ENCODE data around the gene TUBB1. TPM values are rescaled to one million over a fixed set of nuclear protein-coding genes. Genes with fewer than 3 reads are reported as not detected.
"Not testable (repeated sequence)": the region's sequence is repeated elsewhere in the genome, so short reads cannot be mapped to it uniquely, and the experiment has no call there.

Gene TUBB1
- total RNA-seq, 8 experiments from 2014 or later = 0.57 to 3.4 (median 0.79) TPM

DNA sequence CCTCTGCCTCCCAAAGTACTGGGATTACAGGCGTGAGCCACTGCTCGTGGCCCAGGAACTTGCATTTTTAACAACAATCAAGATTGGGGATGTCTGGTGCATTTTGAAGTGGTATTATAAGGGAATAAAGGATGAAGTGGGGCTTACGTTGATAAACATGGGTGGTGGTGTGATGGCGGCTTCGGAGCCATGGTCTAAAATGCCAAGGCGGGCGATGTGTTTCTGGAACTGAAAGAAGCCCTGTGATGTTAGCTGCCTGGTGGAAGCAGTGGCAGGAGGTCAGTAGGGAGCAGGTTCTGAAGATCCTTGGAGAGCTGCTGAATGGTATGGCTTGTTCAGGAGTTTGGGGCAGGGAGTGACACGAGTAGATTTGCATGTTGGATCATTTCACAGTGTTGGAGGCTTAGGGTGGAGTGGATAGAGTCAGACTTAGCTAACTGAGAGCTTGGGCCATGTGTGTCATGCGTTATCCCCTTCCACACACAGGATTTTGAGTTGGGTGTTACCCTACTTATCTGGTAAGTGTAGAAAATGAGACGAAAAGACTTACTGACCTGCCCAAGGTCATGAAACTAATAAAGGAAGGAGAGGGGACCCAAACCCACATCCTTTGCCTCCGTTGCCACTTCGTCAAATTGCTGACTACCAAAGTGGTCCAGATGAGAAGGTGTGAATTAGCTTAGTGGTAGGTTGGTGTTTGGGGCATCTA, 36.7 kb upstream of the TUBB1 start:
- in situ Hi-C loops (cut with MboI; ENCODE audit: low pct_unique_long_range_greater_than_20kb in 2 of 9, low sequenced_read_pairs in 9 of 9, unreplicated experiment in 9 of 9) = no loop called here

DNA sequence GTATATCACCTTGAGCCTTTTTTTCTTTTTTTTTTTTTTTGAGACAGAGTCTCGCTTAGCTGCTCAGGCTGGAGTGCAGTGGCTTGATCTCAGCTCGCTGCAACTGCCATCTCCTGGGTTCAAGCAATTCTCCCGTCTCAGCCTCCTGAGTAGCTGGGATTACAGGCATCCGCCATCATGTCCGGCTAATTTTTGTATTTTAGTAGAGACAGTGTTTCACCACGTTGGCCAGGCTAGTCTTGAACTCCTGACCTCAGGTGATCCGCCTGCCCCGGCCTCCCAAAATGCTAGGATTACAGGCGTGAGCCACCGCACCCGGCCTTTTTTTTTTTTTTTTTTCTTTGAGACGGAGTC, 36.1 kb upstream of the TUBB1 start:
- in situ Hi-C loops (cut with MboI; ENCODE audit: low pct_unique_long_range_greater_than_20kb in 2 of 9, low sequenced_read_pairs in 9 of 9, unreplicated experiment in 9 of 9) = not testable (repeated sequence)

More for the DNA sequence above, 36.7 kb upstream of the TUBB1 start:
- peaks cover 15 to 17% of the 10 kb centered on the region in 2 donors for H3K4me1 ChIP-seq (replicated peaks in 1 of 2)
- WGBS, 10 experiments = 17 to 100% (median 91%) methylated on average over 1 to 10 of the region's 12 CpGs; no CpG with 5 or more reads in 2 of the 10 experiments
- no peak overlapping the region for H3K27ac ChIP-seq
- ATAC-seq (replicated peaks in 6 of 8) = peak in 2 of 8 experiments; percentile 47 to 67
- H3K4me3 ChIP-seq = peak overlapping the region in 4 of 5 donors; percentile 86 to 100 (median 94)

DNA sequence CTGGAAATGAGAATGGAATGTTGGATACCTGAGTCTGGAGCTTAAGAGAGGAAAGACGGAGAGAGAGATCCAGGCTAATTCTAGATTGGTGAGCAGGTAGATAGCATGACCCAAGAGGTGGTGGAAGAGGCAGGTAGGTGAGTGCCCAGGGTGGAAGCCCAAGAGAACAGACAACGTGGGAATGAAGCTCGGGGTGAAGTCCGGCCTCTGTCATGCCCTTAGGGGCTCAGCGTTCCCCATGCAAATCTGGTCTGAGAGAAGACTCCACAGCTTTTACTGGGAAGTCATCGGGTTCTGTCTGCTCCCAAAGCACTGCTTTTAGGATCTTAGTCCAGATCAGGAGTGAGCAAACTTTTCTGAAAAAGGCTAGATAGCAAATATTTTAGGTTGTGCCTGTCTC, 34.5 kb upstream of the TUBB1 start:
- Histone ChIP-seq H3K4me1 (replicated peaks in 1 of 2) (peaks cover 15 to 17% of the 10 kb centered on the region in 2 donors), H3K27ac (no peak overlapping the region), H3K4me3 (no peak overlapping the region)
- WGBS, 10 experiments = 67 to 100% (median 81%) methylated on average over 1 to 5 of the region's 6 CpGs; no CpG with 5 or more reads in 3 of the 10 experiments
- in situ Hi-C loops (cut with MboI; ENCODE audit: low pct_unique_long_range_greater_than_20kb in 2 of 9, low sequenced_read_pairs in 9 of 9, unreplicated experiment in 9 of 9) = no loop called here
- no peak for ATAC-seq (replicated peaks in 6 of 8)

More for the DNA sequence above, 36.1 kb upstream of the TUBB1 start:
- H3K4me1 ChIP-seq (replicated peaks in 1 of 2) = peaks cover 15 to 17% of the 10 kb centered on the region in 2 donors
- not testable (repeated sequence) for H3K27ac ChIP-seq; H3K4me3 ChIP-seq; ATAC-seq (replicated peaks in 6 of 8)
- WGBS, 10 experiments = 67 to 100% (median 97%) methylated on average over 1 to 9 of the region's 12 CpGs; no CpG with 5 or more reads in 2 of the 10 experiments

- 13 to 100% (median 80%) methylated on average over 3 to 5 of the region's 5 CpGs; no CpG with 5 or more reads in 2 of the 10 experiments for WGBS, 10 experiments
Observed at GRCh38 chr20:58985656-58986055, 33.6 kb upstream of the TUBB1 start.

GRCh38 chr20:58986286-58986967, 32.8 kb upstream of the TUBB1 start:
- Histone ChIP-seq H3K4me1 (replicated peaks in 1 of 2) (peaks cover 15 to 21% of the 10 kb centered on the region in 2 donors), H3K27ac (no peak overlapping the region), H3K4me3 (no peak overlapping the region)
- ATAC-seq (replicated peaks in 6 of 8) = no peak
- in situ Hi-C loops (cut with MboI; ENCODE audit: low pct_unique_long_range_greater_than_20kb in 2 of 9, low sequenced_read_pairs in 9 of 9, unreplicated experiment in 9 of 9) = no loop called here
- 60 to 100% (median 97%) methylated on average over 1 to 6 of the region's 9 CpGs for WGBS, 10 experiments

More at GRCh38 chr20:58985656-58986055, 33.6 kb upstream of the TUBB1 start:
- H3K4me1 ChIP-seq (replicated peaks in 1 of 2) = peaks cover 15 to 17% of the 10 kb centered on the region in 2 donors
- in situ Hi-C loops (cut with MboI; ENCODE audit: low pct_unique_long_range_greater_than_20kb in 2 of 9, low sequenced_read_pairs in 9 of 9, unreplicated experiment in 9 of 9) = no loop called here
- no peak for ATAC-seq (replicated peaks in 6 of 8)
- H3K27ac ChIP-seq = no peak overlapping the region
- no peak overlapping the region for H3K4me3 ChIP-seq

DNA sequence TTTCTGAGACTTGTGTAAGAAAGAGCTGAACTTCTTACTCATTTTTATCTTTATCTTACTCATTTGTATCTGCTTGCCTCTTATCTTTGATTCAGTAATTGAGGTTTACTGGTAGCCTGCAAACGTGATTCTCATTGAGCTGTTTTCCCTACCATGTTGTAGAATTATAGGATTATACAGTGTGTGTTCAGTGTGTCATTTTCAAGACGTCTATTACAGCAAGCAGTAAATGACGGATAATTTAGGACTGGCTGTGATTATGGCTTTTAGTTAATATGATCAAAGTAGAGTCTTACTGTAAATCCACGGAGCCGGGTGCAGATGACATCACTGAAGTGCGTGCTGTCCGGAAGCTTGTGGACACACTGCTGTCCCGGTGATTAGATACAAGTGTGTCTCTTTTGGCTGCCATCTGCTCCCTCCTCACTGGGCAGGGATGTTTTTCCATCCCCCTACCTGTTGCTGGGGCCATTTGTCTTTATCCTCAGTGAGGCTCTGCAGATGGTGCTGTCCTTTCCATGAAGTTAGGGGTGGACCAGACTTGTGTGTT, 32.2 kb upstream of the TUBB1 start:
- H3K27ac ChIP-seq = no peak overlapping the region
- no peak overlapping the region for H3K4me3 ChIP-seq
- ATAC-seq (replicated peaks in 6 of 8) = peak in 3 of 8 experiments; percentile 23 to 89 (median 44)
- in situ Hi-C loops (cut with MboI; ENCODE audit: low pct_unique_long_range_greater_than_20kb in 2 of 9, low sequenced_read_pairs in 9 of 9, unreplicated experiment in 9 of 9) = no loop called here
- 37 to 100% (median 88%) methylated on average over 1 to 5 of the region's 8 CpGs; no CpG with 5 or more reads in 2 of the 10 experiments for WGBS, 10 experiments
- H3K4me1 ChIP-seq (replicated peaks in 1 of 2) = peaks cover 14 to 21% of the 10 kb centered on the region in 2 donors

GRCh38 chr20:58987790-58988564, 31.3 kb upstream of the TUBB1 start:
- in situ Hi-C loops (cut with MboI; ENCODE audit: low pct_unique_long_range_greater_than_20kb in 2 of 9, low sequenced_read_pairs in 9 of 9, unreplicated experiment in 9 of 9) = no loop called here
- 50 to 100% (median 97%) methylated on average over 2 to 7 of the region's 9 CpGs; no CpG with 5 or more reads in 3 of the 10 experiments for WGBS, 10 experiments
- Histone ChIP-seq H3K4me1 (replicated peaks in 1 of 2) (peaks cover 6 to 13% of the 10 kb centered on the region in 2 donors), H3K27ac (no peak overlapping the region), H3K4me3 (no peak overlapping the region)
- no peak for ATAC-seq (replicated peaks in 6 of 8)

DNA sequence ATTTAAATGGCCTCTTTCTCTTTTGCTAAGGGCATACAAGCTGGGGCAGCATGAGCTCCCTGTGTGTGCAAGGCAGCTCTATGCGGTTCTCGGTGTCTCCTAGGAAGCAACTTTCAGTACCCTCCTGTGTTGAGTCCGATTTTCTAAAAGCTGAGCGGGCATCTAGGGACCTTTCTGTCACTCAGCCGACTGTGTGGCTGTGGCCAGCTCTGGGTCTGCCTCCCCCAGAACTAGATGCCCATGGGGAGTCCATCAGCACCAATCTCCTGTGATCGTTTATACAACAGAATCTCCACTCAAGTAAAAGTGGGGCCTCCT, 30.7 kb upstream of the TUBB1 start:
- ATAC-seq (replicated peaks in 6 of 8) = no peak
- WGBS, 10 experiments = 83 to 100% (median 97%) methylated on average over 2 to 5 of the region's 6 CpGs; no CpG with 5 or more reads in 3 of the 10 experiments
- in situ Hi-C loops (cut with MboI; ENCODE audit: low pct_unique_long_range_greater_than_20kb in 2 of 9, low sequenced_read_pairs in 9 of 9, unreplicated experiment in 9 of 9) = no loop called here
- H3K27ac ChIP-seq = no peak overlapping the region
- H3K4me1 ChIP-seq (replicated peaks in 1 of 2) = peaks cover 6 to 11% of the 10 kb centered on the region in 2 donors
- no peak overlapping the region for H3K4me3 ChIP-seq

DNA sequence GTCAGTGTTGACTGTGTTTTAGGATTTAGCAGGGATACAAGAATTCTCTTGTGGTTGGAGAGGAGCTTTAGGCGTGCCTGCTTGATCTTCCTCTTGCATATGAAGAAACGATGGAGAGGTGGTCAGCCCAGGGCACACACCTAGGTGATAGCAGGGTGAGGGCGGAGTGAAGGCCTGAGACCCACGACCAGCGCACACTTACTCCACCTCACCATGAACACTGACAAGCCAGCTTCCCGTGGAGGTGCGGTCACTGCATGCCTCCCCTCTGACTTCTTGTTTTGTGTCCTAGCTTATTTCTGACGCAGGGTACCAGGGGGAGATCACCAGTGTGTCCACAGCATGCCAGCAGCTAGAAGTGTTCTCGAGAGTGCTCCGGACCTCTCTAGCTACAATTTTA, 30.0 kb upstream of the TUBB1 start:
- 83 to 100% (median 94%) methylated on average over 2 to 8 of the region's 10 CpGs; no CpG with 5 or more reads in 2 of the 10 experiments for WGBS, 10 experiments
- Histone ChIP-seq H3K27ac (no peak overlapping the region), H3K4me1 (replicated peaks in 1 of 2) (peaks cover 1 to 6% of the 10 kb centered on the region in 2 donors), H3K4me3 (no peak overlapping the region)
- no peak for ATAC-seq (replicated peaks in 6 of 8)
- in situ Hi-C loops (cut with MboI; ENCODE audit: low pct_unique_long_range_greater_than_20kb in 2 of 9, low sequenced_read_pairs in 9 of 9, unreplicated experiment in 9 of 9) = no loop called here

DNA sequence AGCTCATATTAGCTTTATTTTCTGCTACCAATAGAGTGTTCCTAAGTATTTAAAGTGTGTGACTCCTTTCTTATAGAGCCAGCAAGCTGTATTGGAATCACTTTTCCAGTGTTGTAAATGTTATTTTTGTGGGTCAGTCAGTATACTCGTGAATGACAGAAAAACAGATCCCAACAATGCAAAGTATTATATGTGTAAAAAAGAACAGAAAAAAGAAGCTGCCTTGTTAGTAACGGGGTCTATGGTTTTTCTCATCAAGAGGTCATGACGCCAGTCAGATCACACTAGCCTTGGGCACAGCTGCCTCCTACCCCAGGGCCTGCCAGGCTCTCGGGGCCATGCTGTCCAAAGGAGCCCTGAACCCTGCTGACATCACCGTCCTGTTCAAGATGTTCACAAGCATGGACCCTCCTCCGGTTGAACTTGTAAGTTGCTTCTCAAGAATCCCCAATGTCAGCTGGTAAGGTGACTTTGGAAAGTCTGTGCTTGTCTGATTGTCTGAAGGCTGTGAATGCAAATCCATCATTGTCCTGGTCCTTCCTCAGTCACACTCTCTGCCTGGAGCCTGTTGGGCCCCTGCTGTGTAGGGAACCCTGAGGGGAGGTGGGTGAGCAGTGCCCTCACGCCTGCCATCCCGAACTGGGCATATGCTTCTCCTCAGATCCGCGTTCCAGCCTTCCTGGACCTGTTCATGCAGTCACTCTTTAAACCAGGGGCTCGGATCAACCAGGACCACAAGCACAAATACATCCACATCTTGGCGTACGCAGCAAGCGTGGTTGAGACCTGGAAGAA, 28.4 kb upstream of the TUBB1 start:
- no peak overlapping the region for H3K4me3 ChIP-seq
- in situ Hi-C loops (cut with MboI; ENCODE audit: low pct_unique_long_range_greater_than_20kb in 2 of 9, low sequenced_read_pairs in 9 of 9, unreplicated experiment in 9 of 9) = no loop called here
- ATAC-seq (replicated peaks in 6 of 8) = no peak
- 90 to 100% (median 93%) methylated on average over 4 to 8 of the region's 14 CpGs; no CpG with 5 or more reads in 1 of the 10 experiments for WGBS, 10 experiments
- H3K4me1 ChIP-seq (replicated peaks in 1 of 2) = peaks cover 0 to 21% of the 10 kb centered on the region in 2 donors
- no peak overlapping the region for H3K27ac ChIP-seq

GRCh38 chr20:58991715-58992114, 27.5 kb upstream of the TUBB1 start:
- WGBS, 10 experiments = 73 to 93% (median 80%) methylated on average over 2 to 9 of the region's 9 CpGs
- no peak for ATAC-seq (replicated peaks in 6 of 8)
- no peak overlapping the region for H3K4me3 ChIP-seq
- no peak overlapping the region for H3K27ac ChIP-seq
- peaks cover 0 to 28% of the 10 kb centered on the region in 2 donors for H3K4me1 ChIP-seq (replicated peaks in 1 of 2)
- in situ Hi-C loops (cut with MboI; ENCODE audit: low pct_unique_long_range_greater_than_20kb in 2 of 9, low sequenced_read_pairs in 9 of 9, unreplicated experiment in 9 of 9) = no loop called here

DNA sequence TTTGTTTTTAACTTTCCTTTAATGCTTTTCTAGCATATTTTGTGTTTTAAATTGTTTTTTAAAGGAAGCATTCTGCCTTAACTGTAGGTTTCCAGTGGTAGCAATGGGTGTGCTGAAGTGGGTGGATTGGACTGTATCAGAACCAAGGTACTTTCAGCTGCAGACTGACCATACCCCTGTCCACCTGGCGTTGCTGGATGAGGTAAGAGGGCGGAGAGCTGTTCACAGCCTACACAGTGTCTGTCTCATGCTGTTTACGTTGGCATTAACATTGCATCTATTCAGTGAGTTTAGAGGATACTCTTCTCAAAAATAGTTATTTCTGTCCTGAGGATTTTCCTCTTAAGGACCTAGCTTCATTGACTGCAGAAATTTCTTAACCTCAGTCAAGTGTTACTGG, 26.3 kb upstream of the TUBB1 start:
- ATAC-seq (replicated peaks in 6 of 8) = no peak
- Histone ChIP-seq H3K4me3 (no peak overlapping the region), H3K27ac (no peak overlapping the region), H3K4me1 (replicated peaks in 1 of 2) (peaks cover 0 to 28% of the 10 kb centered on the region in 2 donors)
- 69 to 100% (median 100%) methylated on average over 1 to 3 of the region's 3 CpGs; no CpG with 5 or more reads in 3 of the 10 experiments for WGBS, 10 experiments
- in situ Hi-C loops (cut with MboI; ENCODE audit: low pct_unique_long_range_greater_than_20kb in 2 of 9, low sequenced_read_pairs in 9 of 9, unreplicated experiment in 9 of 9) = no loop called here
